MM.1S (cell line): ENCODE data around the gene DENND5A.
A peak's percentile ranks its signal among the peaks of the same experiment; 100 is the strongest.

Experiments
- DNase-seq: peaks from one replicate; pipeline ENCODE4 v3.0.0-alpha.2; 2015
- H2AFZ ChIP-seq: fragments of 300-600 bp; sonication (generic); 2 replicates; pipeline ENCODE4 v1.6.0; 2016; ENCODE audit warnings: antibody characterized with exemption, low read length
- H3F3A ChIP-seq: fragments of 300-600 bp; sonication (generic); 2 replicates; pipeline ENCODE4 v1.6.1; 2016; ENCODE audit warnings: mild to moderate bottlenecking, antibody characterized with exemption, low read length, moderate library complexity, mixed read lengths; ENCODE audit not compliant: insufficient read depth
- H3K27ac ChIP-seq: fragments of 300-600 bp; sonication (generic); 2 replicates; pipeline ENCODE4 v1.5.1; 2016; ENCODE audit warnings: mild to moderate bottlenecking, low read length
- H3K27me3 ChIP-seq: fragments of 300-600 bp; sonication (generic); replicated peaks from 2 replicates; pipeline ENCODE4 v1.6.0; 2016; ENCODE audit warnings: low read length; ENCODE audit not compliant: insufficient read depth
- H3K36me3 ChIP-seq: fragments of 300-600 bp; sonication (generic); replicated peaks from 2 replicates; pipeline ENCODE4 v1.6.1; 2016; ENCODE audit warnings: mild to moderate bottlenecking, low read length, mixed read lengths; ENCODE audit not compliant: insufficient read depth
- H3K4me1 ChIP-seq: fragments of 300-600 bp; sonication (generic); 2 replicates; pipeline ENCODE4 v1.6.1; 2016; ENCODE audit warnings: low read length, mixed read lengths
- H3K4me2 ChIP-seq: fragments of 300-600 bp; sonication (generic); 2 replicates; pipeline ENCODE4 v1.6.0; 2016; ENCODE audit warnings: low read depth, low read length
- H3K4me3 ChIP-seq: fragments of 300-600 bp; sonication (generic); 2 replicates; pipeline ENCODE4 v1.5.1; 2016; ENCODE audit warnings: low read length, mixed read lengths
- H3K79me2 ChIP-seq: fragments of 300-600 bp; sonication (generic); 2 replicates; pipeline ENCODE4 v1.6.1; 2016; ENCODE audit warnings: mixed run types, low read length, mixed read lengths
- H3K9ac ChIP-seq: fragments of 300-600 bp; sonication (generic); 2 replicates; pipeline ENCODE4 v1.6.1; 2016; ENCODE audit warnings: low read length, mixed read lengths
- H3K9me2 ChIP-seq: fragments of 300-600 bp; sonication (generic); replicated peaks from 2 replicates; pipeline ENCODE4 v1.6.1; 2016; ENCODE audit warnings: mild to moderate bottlenecking, low read length, mixed read lengths; ENCODE audit not compliant: insufficient read depth
- H3K9me3 ChIP-seq: fragments of 300-600 bp; sonication (generic); replicated peaks from 2 replicates; pipeline ENCODE4 v1.6.1; 2016; ENCODE audit warnings: mild to moderate bottlenecking, low read length, mixed read lengths; ENCODE audit not compliant: insufficient read depth
- H4K20me1 ChIP-seq: fragments of 300-600 bp; sonication (generic); 2 replicates; pipeline ENCODE4 v1.6.1; 2016; ENCODE audit warnings: mild to moderate bottlenecking, low read length, moderate library complexity, mixed read lengths; ENCODE audit not compliant: insufficient read depth
- CTCF ChIP-seq: fragments of 300-600 bp; sonication (generic); IDR thresholded peaks from 2 replicates; pipeline ENCODE4 v1.5.1; 2016; ENCODE audit warnings: antibody characterized with exemption, low read length, mixed read lengths
- EZH2 ChIP-seq: fragments of 300-600 bp; sonication (generic); optimal IDR thresholded peaks from 2 replicates; pipeline ENCODE3; 2017; ENCODE audit warnings: low read depth, mild to moderate bottlenecking, antibody characterized with exemption, low read length, mixed read lengths
- EZH2phosphoT487 ChIP-seq: fragments of 300-600 bp; sonication (generic); IDR thresholded peaks from 2 replicates; pipeline ENCODE4 v1.6.1; 2018; ENCODE audit warnings: antibody characterized with exemption, low read length

The DENND5A gene

GRCh38 chr11:9266926-9267325 lies 1.8 kb upstream of the DENND5A start:
- Histone ChIP-seq H3K9ac (no peak overlapping the region), H4K20me1 (no peaks in the 10 kb centered on the region), H3K9me3 (no peaks in the 10 kb centered on the region), H3K4me2 (no peak overlapping the region), H3K4me1 (peaks cover 4% of the 10 kb centered on the region; the same call in 1 of the 2 replicates), H3K79me2 (no peaks in the 10 kb centered on the region), H3K9me2 (no peaks in the 10 kb centered on the region), H3K27ac (no peak overlapping the region), H3F3A (peaks cover 7% of the 10 kb centered on the region), H3K36me3 (no peaks in the 10 kb centered on the region), H2AFZ (no peak overlapping the region), H3K27me3 (peaks cover 31% of the 10 kb centered on the region), H3K4me3 (no peak overlapping the region)
- no peak for TF ChIP-seq CTCF
- TF ChIP-seq EZH2phosphoT487: no peak
- TF ChIP-seq EZH2: no peak
- DNase-seq: no peak

GRCh38 chr11:9266132-9266736 lies 1.1 kb upstream of the DENND5A start:
- H3K4me2 ChIP-seq: no peak overlapping the region

GRCh38 chr11:9264316-9265210 lies 587 bp downstream of the DENND5A start:
- H3K79me2 ChIP-seq: no peaks in the 10 kb centered on the region
- no peak overlapping the region for H3K9ac ChIP-seq
- peak overlapping the region; percentile 49 for H3K4me3 ChIP-seq
- no peak for DNase-seq
- TF ChIP-seq EZH2phosphoT487 (no peak), EZH2 (no peak), CTCF (no peak)
- H3F3A ChIP-seq: peaks cover 14% of the 10 kb centered on the region
- no peak overlapping the region for H2AFZ ChIP-seq
- peaks cover 17% of the 10 kb centered on the region for H3K4me1 ChIP-seq
- no peaks in the 10 kb centered on the region for H3K36me3 ChIP-seq
- H3K27me3 ChIP-seq: peaks cover 34% of the 10 kb centered on the region
- no peaks in the 10 kb centered on the region for H3K9me2 ChIP-seq
- no peaks in the 10 kb centered on the region for H3K9me3 ChIP-seq
- H3K27ac ChIP-seq: no peak overlapping the region
- H3K4me2 ChIP-seq: peak overlapping the region; percentile 83
- H4K20me1 ChIP-seq: no peaks in the 10 kb centered on the region

More at GRCh38 chr11:9266132-9266736, 1.1 kb upstream of the DENND5A start:
- Histone ChIP-seq H3K79me2 (no peaks in the 10 kb centered on the region), H2AFZ (no peak overlapping the region), H3K9me2 (no peaks in the 10 kb centered on the region), H3K9me3 (no peaks in the 10 kb centered on the region), H3K4me3 (no peak overlapping the region), H3K36me3 (no peaks in the 10 kb centered on the region), H3K27ac (no peak overlapping the region), H3F3A (peaks cover 7% of the 10 kb centered on the region), H3K9ac (no peak overlapping the region), H4K20me1 (no peaks in the 10 kb centered on the region), H3K27me3 (peaks cover 34% of the 10 kb centered on the region), H3K4me1 (peaks cover 6% of the 10 kb centered on the region)
- no peak for TF ChIP-seq EZH2
- no peak for TF ChIP-seq CTCF
- TF ChIP-seq EZH2phosphoT487: no peak
- no peak for DNase-seq
